Astrocyte of the cerebellum (primary cell): ENCODE results near the gene ICE2.

Source experiments
- DNase-seq: peaks from one replicate; pipeline ENCODE4 v3.0.0-alpha.2; 2011; ENCODE audit warnings: low read depth
- H3K4me3 ChIP-seq: 2 replicates; pipeline ENCODE4 v1.5.1; 2011; ENCODE audit warnings: mild to moderate bottlenecking, low read depth, low read length, moderate library complexity
- in situ Hi-C: cut with HindIII; loops from 2 replicates; pipeline ENCODE4 v1.10.0; 2017; ENCODE audit warnings: low sequenced_read_pairs
- TF ChIP-seq, protein P1 (sequence below): IDR thresholded peaks from 2 replicates; pipeline ENCODE4 v1.5.1; 2012; ENCODE audit warnings: low read length, low read depth, moderate library complexity, mild to moderate bottlenecking; ENCODE audit errors: missing control alignments

The ICE2 gene

DNA sequence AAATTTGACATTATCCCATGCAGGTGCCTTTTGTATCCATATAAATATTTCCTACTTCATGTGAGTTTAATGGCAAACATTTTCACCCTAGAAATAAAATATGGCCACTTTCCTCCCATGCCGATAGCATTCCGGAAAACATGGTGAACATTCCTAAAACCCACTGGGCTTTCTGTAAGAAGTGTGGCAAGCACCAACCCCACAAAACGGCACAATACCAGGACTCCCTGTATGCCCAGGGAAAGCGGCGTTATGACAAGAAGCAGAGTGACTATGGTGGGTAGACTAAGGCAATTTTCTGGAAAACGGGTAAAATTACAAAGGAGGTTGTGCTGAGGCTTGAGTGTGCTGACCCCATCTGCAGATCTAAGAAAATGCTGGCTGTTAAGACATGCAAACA lies 88.7 kb downstream of the ICE2 start:
- no peak for DNase-seq
- in situ Hi-C loops: loop anchor here (5.0 kb wide), 1 partner anchor 37 kb away; no protein-coding TSS in a partner anchor
- TF ChIP-seq, protein P1, sequence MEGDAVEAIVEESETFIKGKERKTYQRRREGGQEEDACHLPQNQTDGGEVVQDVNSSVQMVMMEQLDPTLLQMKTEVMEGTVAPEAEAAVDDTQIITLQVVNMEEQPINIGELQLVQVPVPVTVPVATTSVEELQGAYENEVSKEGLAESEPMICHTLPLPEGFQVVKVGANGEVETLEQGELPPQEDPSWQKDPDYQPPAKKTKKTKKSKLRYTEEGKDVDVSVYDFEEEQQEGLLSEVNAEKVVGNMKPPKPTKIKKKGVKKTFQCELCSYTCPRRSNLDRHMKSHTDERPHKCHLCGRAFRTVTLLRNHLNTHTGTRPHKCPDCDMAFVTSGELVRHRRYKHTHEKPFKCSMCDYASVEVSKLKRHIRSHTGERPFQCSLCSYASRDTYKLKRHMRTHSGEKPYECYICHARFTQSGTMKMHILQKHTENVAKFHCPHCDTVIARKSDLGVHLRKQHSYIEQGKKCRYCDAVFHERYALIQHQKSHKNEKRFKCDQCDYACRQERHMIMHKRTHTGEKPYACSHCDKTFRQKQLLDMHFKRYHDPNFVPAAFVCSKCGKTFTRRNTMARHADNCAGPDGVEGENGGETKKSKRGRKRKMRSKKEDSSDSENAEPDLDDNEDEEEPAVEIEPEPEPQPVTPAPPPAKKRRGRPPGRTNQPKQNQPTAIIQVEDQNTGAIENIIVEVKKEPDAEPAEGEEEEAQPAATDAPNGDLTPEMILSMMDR: no peak
- H3K4me3 ChIP-seq: peak overlapping the region; percentile 73

DNA sequence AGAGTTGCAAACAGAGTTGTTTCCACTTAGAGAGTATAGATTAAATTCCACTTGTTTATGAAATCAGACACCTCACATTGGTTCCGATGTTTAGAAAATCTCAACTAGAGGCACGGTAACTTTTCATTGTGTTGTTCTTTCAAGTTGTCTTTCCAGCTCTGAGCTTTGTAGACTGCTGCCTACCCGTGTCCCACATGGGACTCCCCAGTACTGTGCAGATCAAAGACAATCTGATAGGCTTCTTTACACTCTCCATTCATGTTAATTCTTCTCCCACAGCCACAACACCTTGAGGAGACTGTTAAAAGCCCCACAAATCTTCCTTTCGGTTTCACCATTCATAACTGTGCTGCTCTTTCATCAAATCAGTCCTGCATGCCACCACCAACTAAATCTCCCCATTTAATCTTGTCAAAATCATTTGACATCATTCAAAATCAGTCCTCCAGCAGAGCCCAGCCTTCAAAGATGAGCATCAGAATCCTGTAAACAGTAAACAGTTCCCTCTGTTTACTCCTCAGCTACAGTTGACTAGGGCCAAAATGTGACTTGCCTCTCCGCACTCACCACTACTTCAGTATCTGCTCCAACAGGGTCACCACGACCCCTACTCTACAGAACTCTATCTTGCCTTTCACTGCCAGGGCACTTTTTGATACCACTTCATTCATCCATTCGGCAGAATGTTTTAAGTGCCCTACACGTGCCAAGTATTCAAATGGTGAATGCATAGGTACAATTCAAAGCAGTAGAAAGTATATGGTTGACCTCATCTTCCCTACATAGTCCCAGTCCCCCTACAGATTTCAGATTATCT lies 89.5 kb downstream of the ICE2 start:
- in situ Hi-C loops: loop anchor here (5.0 kb wide), 1 partner anchor 38 kb away; no protein-coding TSS in a partner anchor
- no peak for DNase-seq
- TF ChIP-seq, protein P1: no peak
- peak overlapping the region; percentile 73 for H3K4me3 ChIP-seq

DNA sequence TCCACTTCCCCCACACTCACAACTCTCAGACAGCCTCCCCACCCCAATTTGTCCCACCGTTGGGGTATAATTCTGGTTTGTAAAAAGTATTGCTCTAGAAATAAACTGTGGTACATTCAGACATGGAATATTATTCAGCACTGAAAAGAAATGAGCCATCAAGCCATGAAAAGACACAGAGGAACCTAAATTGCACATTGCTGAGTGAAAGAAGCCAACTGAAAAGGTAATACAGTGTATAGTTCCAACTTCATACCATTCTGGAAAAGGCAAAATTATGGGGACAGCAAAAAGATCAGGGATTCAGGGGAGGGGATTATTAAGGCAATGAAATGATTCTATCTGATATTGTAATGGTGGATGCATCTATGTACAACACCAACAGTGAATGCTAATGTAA lies 91.6 kb downstream of the ICE2 start:
- TF ChIP-seq, protein P1: no peak
- no peak for DNase-seq
- no peak overlapping the region for H3K4me3 ChIP-seq
- in situ Hi-C loops: no loop called here

DNA sequence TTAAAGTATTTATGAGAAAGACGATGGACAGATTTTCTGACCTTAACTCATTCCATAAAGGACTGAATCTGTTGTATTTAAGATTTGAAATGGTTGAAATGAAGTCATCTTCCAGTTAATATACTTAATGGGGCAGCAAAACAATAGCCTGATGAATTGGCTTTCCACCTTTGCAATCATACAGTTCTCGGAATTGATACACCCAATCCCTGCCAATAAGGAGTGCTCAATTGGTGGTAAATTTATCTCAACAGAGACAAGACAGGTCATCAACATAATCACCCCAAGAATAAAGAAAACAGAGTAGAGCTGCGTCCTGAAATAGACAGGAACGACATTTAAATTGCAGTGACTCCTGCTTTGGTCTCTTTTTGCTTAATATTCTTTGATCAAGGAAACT lies 92.3 kb downstream of the ICE2 start:
- DNase-seq: no peak
- in situ Hi-C loops: no loop called here
- TF ChIP-seq, protein P1: no peak
- no peak overlapping the region for H3K4me3 ChIP-seq

DNA sequence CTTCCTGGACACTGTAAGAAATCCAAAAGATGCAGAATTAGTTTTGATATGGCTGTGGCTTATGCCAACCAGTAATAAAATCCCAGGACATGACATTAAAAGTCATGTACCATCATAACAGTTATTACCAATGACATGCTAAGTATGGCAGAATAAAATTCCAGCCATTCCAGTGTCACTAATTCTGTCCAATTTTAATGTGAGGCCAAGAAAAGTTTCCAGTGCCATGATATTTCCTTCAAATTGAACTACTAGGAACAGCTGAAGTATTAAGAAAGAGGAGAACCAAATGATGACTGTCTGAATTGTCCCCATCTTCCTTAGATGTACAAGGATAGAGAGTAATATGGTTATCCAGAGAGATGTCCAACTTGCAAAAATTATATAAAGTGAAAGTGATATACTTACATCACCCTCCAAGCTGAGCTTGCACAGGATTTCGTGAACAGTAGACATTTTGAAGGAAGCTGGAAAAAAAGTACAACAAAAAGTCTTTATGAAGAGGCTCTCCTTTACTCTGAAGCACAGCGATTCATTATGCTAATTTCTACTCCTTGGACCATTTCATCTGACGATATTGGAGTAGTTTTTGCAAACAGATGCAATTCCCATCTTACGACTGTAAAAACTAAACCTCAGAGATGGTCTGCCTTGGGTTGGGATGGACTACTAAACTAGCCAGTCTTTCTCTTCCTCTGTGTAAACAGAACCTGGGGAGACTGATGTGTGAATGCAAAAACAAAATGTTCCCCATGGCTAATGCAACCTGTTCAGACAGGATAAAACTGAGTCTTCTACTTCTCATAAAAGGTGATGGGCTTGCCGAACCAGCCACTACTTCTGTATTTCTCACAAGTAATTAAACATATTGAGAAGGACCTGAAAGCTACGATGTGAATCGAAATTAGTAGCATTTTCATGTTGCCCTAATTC lies 93.1 kb downstream of the ICE2 start:
- in situ Hi-C loops: no loop called here
- TF ChIP-seq, protein P1: no peak
- H3K4me3 ChIP-seq: no peak overlapping the region
- DNase-seq: no peak

DNA sequence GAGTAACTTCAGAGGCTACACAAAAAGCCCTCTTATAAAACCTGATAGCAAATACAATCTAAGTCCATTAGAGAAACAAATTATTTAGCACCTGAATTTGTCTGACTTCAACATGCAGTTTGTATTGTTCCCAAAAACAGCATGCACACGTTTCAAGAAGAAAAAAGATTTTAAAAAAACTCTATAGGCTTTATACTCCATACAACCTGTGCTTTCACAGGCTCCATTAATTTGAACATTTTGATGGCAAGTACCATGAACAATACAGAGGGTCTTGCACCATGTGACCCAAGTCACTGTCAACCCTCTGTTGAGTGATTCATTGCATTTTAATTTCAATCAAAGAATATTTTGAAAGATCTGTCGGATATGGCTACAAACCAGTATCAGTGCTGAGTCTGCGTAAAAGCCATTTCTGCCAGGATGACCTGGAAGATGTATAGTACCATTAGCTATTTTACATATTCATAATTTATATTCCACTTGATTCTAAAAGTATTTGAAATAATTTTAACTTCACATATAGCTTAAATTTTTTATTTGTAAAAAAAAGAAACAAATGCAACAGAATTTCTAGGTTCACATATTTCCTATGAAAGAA lies 94.3 kb downstream of the ICE2 start:
- no peak for DNase-seq
- in situ Hi-C loops: no loop called here
- H3K4me3 ChIP-seq: no peak overlapping the region
- TF ChIP-seq, protein P1: no peak
